ENCODE results near the gene RPL27.

DNA sequence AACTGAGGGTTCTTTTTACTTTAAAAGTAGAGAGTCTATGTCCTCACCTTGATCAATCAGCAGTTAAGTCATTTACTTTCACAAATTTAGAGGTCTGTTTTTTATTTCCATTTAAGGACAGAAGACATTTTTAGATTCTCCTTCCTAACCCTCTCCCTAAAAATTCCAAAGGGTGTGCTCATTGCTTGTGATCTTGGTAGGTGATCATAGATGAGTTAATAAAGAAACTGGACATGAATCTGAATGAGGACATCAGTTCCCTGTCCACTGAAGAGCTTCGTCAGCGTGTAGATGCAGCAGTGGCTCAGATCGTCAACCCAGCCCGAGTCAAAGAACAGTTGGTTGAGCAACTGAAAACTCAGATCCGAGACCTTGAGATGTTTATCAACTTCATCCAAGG, 9.1 kb upstream of the RPL27 start:
- TF ChIP-seq, protein P1, sequence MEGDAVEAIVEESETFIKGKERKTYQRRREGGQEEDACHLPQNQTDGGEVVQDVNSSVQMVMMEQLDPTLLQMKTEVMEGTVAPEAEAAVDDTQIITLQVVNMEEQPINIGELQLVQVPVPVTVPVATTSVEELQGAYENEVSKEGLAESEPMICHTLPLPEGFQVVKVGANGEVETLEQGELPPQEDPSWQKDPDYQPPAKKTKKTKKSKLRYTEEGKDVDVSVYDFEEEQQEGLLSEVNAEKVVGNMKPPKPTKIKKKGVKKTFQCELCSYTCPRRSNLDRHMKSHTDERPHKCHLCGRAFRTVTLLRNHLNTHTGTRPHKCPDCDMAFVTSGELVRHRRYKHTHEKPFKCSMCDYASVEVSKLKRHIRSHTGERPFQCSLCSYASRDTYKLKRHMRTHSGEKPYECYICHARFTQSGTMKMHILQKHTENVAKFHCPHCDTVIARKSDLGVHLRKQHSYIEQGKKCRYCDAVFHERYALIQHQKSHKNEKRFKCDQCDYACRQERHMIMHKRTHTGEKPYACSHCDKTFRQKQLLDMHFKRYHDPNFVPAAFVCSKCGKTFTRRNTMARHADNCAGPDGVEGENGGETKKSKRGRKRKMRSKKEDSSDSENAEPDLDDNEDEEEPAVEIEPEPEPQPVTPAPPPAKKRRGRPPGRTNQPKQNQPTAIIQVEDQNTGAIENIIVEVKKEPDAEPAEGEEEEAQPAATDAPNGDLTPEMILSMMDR (IDR thresholded peaks at IDR 0.05; ENCODE audit: insufficient read depth, low read length): no peak
- TF ChIP-seq POLR2AphosphoS5 (IDR thresholded peaks at IDR 0.05; ENCODE audit: low read depth): no peak
- TF ChIP-seq, protein P2, sequence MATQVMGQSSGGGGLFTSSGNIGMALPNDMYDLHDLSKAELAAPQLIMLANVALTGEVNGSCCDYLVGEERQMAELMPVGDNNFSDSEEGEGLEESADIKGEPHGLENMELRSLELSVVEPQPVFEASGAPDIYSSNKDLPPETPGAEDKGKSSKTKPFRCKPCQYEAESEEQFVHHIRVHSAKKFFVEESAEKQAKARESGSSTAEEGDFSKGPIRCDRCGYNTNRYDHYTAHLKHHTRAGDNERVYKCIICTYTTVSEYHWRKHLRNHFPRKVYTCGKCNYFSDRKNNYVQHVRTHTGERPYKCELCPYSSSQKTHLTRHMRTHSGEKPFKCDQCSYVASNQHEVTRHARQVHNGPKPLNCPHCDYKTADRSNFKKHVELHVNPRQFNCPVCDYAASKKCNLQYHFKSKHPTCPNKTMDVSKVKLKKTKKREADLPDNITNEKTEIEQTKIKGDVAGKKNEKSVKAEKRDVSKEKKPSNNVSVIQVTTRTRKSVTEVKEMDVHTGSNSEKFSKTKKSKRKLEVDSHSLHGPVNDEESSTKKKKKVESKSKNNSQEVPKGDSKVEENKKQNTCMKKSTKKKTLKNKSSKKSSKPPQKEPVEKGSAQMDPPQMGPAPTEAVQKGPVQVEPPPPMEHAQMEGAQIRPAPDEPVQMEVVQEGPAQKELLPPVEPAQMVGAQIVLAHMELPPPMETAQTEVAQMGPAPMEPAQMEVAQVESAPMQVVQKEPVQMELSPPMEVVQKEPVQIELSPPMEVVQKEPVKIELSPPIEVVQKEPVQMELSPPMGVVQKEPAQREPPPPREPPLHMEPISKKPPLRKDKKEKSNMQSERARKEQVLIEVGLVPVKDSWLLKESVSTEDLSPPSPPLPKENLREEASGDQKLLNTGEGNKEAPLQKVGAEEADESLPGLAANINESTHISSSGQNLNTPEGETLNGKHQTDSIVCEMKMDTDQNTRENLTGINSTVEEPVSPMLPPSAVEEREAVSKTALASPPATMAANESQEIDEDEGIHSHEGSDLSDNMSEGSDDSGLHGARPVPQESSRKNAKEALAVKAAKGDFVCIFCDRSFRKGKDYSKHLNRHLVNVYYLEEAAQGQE (IDR thresholded peaks at IDR 0.05; ENCODE audit: insufficient replicate concordance, low read depth): no peak
